Measurements from ENCODE around the gene ARHGAP31. TPM values are rescaled to one million over a fixed set of nuclear protein-coding genes. Genes with fewer than 3 reads are reported as not detected.

Gene ARHGAP31
- total and polyA plus RNA-seq, 2 of the 8 experiments (the other 6 are each of a cell fraction or from before 2014, with no cell fraction given), result 1.1 to 7.6 TPM

DNA sequence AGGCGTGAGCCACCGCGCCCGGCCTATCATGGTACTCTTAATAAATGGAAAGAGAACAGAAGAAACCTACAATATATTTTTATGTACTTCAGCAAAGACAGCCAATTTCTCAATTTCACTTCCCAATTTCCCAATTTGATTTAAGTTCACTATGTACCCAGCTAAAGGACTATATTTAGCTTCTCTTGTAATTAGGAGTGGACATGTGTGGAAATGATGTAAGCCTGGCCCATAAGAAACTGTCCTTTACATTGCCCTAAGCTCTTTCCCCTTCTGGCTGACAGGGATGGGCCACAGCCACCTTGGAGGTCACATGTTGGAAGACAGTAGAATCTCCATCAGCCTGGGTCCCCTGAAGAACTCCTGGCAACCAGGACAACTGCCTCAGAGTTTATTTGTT, 163.1 kb downstream of the ARHGAP31 start:
- H3K23ac ChIP-seq (ENCODE audit: insufficient read length), result no peak overlapping the region
- H4K5ac ChIP-seq (ENCODE audit: insufficient read length, low read depth, low read length), result no peak overlapping the region
- no peaks in the 10 kb centered on the region for H3K9me3 ChIP-seq (ENCODE audit: insufficient read depth in 2 of 2, low read depth in 1 of 2, low read length in 1 of 2)
- H3K4me2 ChIP-seq (ENCODE audit: insufficient read depth in 1 of 2, low read depth in 2 of 2, low read length in 2 of 2), result no peak overlapping the region
- no peak overlapping the region for H3K27ac ChIP-seq (ENCODE audit: low read depth, low read length)
- WGBS, 2 experiments (ENCODE audit: extremely low coverage in 1 of 2, insufficient coverage in 1 of 2, insufficient read length in 1 of 2, insufficient replicate concordance in 2 of 2, low coverage in 1 of 2, low lambda C conversion rate in 2 of 2, missing lambda C conversion rate in 1 of 2), result 96% methylated on average over 4 of the region's 4 CpGs; no CpG with 5 or more reads in 1 of the 2 experiments
- H3K4ac ChIP-seq (replicated peaks; ENCODE audit: insufficient read length, low read depth, low read length), result no peak overlapping the region
- no peak overlapping the region for H3K56ac ChIP-seq (replicated peaks; ENCODE audit: insufficient read length, low read depth, low read length)
- H3K4me1 ChIP-seq (replicated peaks in 1 of 4; ENCODE audit: control insufficient read depth in 3 of 4, insufficient read depth in 4 of 4, low read length in 3 of 4), result peaks cover 0 to 2% (median 0%) of the 10 kb centered on the region in 4 experiments; a peak in 3 of 7 replicates
- H3K79me2 ChIP-seq (ENCODE audit: control insufficient read depth in 1 of 2, insufficient read depth in 2 of 2, low read length in 2 of 2), result peaks cover 3 to 27% of the 10 kb centered on the region in 2 experiments
- no peak overlapping the region for H4K8ac ChIP-seq (ENCODE audit: extremely low read depth, insufficient read depth, low read length)
- H2BK120ac ChIP-seq (replicated peaks; ENCODE audit: low read depth, low read length), result no peak overlapping the region
- ChIA-PET CTCF (ENCODE audit: partially characterized antibody) (interaction anchor here (0.6 kb wide), 2 partner anchors 74 to 154 kb away, joined by 3 read pairs; no protein-coding TSS in a partner anchor), POLR2A (ENCODE audit: partially characterized antibody) (no interaction called here)
- no peak overlapping the region for H2BK20ac ChIP-seq (ENCODE audit: low read length)
- peaks cover 5 to 83% (median 31%) of the 10 kb centered on the region in 4 experiments; a peak in 6 of 8 replicates for H3K36me3 ChIP-seq (ENCODE audit: control insufficient read depth in 2 of 4, insufficient read depth in 4 of 4, low read length in 3 of 4)
- no peak overlapping the region for H3K14ac ChIP-seq (ENCODE audit: insufficient read length)
- no peak overlapping the region for H2AFZ ChIP-seq (ENCODE audit: low read length)
- FAIRE-seq, result no peak
- H3K27me3 ChIP-seq (replicated peaks in 1 of 4; ENCODE audit: control insufficient read depth in 3 of 4, extremely low read depth in 1 of 4, insufficient read depth in 3 of 4, low read length in 3 of 4), result no peaks in the 10 kb centered on the region
- H2AK5ac ChIP-seq (ENCODE audit: low read depth, low read length), result no peak overlapping the region
- H2BK12ac ChIP-seq (ENCODE audit: low read depth, low read length), result no peak overlapping the region
- peaks cover 0 to 3% of the 10 kb centered on the region in 2 experiments for H4K20me1 ChIP-seq (replicated peaks in 1 of 2; ENCODE audit: control insufficient read depth in 1 of 2, insufficient read depth in 2 of 2, low read length in 2 of 2)
- no peak overlapping the region for H3K18ac ChIP-seq (ENCODE audit: extremely low read depth, low read length)
- H4K91ac ChIP-seq (replicated peaks; ENCODE audit: insufficient read length, low read length), result no peak overlapping the region
- DNase-seq (ENCODE audit: low read depth in 1 of 2, low spot score in 2 of 2), result no peak
- H3K23me2 ChIP-seq (ENCODE audit: low read depth, low read length), result no peaks in the 10 kb centered on the region
- H2BK5ac ChIP-seq (ENCODE audit: low read depth, low read length), result no peak overlapping the region
- H3K4me3 ChIP-seq (ENCODE audit: extremely low read depth in 1 of 4, insufficient read depth in 2 of 4, low read depth in 3 of 4, low read length in 4 of 4), result no peak overlapping the region
- H3K9ac ChIP-seq (replicated peaks in 1 of 4; ENCODE audit: extremely low read depth in 1 of 4, low read depth in 3 of 4, low read length in 3 of 4), result no peak overlapping the region
- peaks cover 2% of the 10 kb centered on the region; the same call in 1 of the 2 replicates for H3K79me1 ChIP-seq (ENCODE audit: low read depth, low read length)
- no peak overlapping the region for H2BK15ac ChIP-seq (ENCODE audit: low read length)
- TF ChIP-seq SIRT6 (IDR thresholded peaks at IDR 0.05; ENCODE audit: low read length) (no peak), SP2 (IDR thresholded peaks at IDR 0.05; ENCODE audit: low read length) (no peak), RNF2 (IDR thresholded peaks at IDR 0.05; ENCODE audit: borderline replicate concordance, low read depth, low read length, missing control alignments, poor library complexity, severe bottlenecking) (no peak), EGR1 (IDR thresholded peaks at IDR 0.05; ENCODE audit: borderline replicate concordance, low read depth, low read length) (no peak), KDM1A (IDR thresholded peaks at IDR 0.05; ENCODE audit: borderline replicate concordance, low read length) (no peak), ZNF274 (IDR thresholded peaks at IDR 0.05; ENCODE audit: borderline replicate concordance, extremely low read depth, low read length) (no peak), BRCA1 (IDR thresholded peaks at IDR 0.05; ENCODE audit: low read depth, low read length) (no peak), MAFK (IDR thresholded peaks at IDR 0.05; ENCODE audit: low read depth, low read length) (no peak), NRF1 (IDR thresholded peaks at IDR 0.05; ENCODE audit: low read depth, low read length) (no peak), CBX8 (IDR thresholded peaks at IDR 0.05; ENCODE audit: borderline replicate concordance, low read depth, low read length) (no peak), SP1 (IDR thresholded peaks at IDR 0.05; ENCODE audit: low read depth, low read length) (no peak), JUND (IDR thresholded peaks at IDR 0.05; ENCODE audit: low read length) (no peak), HDAC6 (IDR thresholded peaks at IDR 0.05; ENCODE audit: low read depth, low read length) (no peak)
- TF ChIP-seq, protein P1, sequence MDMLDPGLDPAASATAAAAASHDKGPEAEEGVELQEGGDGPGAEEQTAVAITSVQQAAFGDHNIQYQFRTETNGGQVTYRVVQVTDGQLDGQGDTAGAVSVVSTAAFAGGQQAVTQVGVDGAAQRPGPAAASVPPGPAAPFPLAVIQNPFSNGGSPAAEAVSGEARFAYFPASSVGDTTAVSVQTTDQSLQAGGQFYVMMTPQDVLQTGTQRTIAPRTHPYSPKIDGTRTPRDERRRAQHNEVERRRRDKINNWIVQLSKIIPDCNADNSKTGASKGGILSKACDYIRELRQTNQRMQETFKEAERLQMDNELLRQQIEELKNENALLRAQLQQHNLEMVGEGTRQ (IDR thresholded peaks at IDR 0.05; ENCODE audit: low read length), result no peak

Data from H1 (cell line).